Activated naive CD4-positive, alpha-beta T cell treated with anti-CD3 and anti-CD28 coated beads, Interleukin-2, amount 50 U/mL, for 24 hours (primary cell): Measurements from ENCODE around the gene EIF3J.

ENCODE experiments used
- H3K27ac Mint-ChIP-seq: one replicate; pipeline ENCODE4 v1.8.0; 2021; ENCODE audit warnings: mild to moderate bottlenecking, mixed read lengths
- H3K27me3 Mint-ChIP-seq: one replicate; pipeline ENCODE4 v1.8.0; 2021; ENCODE audit warnings: mixed read lengths
- H3K36me3 Mint-ChIP-seq: one replicate; pipeline ENCODE4 v1.8.0; 2021; ENCODE audit warnings: mixed read lengths
- H3K4me1 Mint-ChIP-seq: one replicate; pipeline ENCODE4 v1.8.0; 2021; ENCODE audit warnings: mixed read lengths
- H3K4me3 Mint-ChIP-seq: one replicate; pipeline ENCODE4 v1.8.0; 2021; ENCODE audit warnings: mild to moderate bottlenecking, mixed read lengths
- H3K9me3 Mint-ChIP-seq: one replicate; pipeline ENCODE4 v1.8.0; 2021; ENCODE audit warnings: mixed read lengths

Gene EIF3J

DNA sequence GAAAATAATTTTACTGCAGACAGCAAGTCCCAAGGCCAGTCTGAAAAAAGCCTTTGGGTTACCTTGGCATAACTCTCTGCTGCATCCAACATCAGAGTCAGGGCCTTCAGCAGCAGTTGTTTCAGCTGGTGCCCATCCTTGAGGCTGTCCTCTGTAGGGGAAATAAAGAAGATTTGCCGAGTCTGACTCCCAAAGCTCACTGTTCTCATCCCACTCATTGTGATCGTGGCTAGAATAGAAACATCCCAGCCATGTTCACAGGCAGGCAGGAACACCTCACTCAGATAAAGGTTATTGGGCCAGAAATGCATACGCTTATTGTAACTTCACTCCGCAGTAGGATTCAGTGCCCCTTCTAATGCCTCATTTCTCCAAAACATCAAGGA lies 29.2 kb downstream of the EIF3J start:
- Mint-ChIP-seq H3K9me3 (no peaks in the 10 kb centered on the region), H3K4me1 (peaks cover under 1% of the 10 kb centered on the region), H3K4me3 (no peak overlapping the region), H3K36me3 (peaks cover 14% of the 10 kb centered on the region), H3K27ac (no peak overlapping the region), H3K27me3 (no peaks in the 10 kb centered on the region)

- Mint-ChIP-seq H3K9me3 (no peaks in the 10 kb centered on the region), H3K27me3 (no peaks in the 10 kb centered on the region), H3K36me3 (peaks cover 12% of the 10 kb centered on the region), H3K4me1 (no peaks in the 10 kb centered on the region), H3K27ac (peak overlapping the region; percentile 46), H3K4me3 (no peak overlapping the region)
Observed at GRCh38 chr15:44568338-44568737, 31.4 kb downstream of the EIF3J start.

DNA sequence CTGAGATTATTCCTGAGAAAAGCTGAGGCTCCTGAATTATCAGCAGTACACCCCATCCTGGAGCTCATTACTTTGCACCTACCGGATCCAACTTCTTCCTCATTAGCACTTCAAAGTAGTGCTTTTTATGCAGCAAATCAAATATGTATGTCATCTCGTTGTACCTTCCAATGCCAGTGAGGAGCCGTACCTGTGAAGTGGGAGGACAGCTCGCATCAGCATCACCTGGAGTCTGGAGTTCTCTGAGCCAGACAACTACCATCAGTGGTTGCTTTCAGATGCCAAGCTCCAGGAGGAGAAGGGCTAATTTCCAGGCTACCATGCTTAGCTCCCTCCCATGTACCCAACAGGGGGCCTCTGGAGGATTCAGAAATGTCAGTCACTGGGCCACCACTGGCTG lies 32.4 kb downstream of the EIF3J start:
- Mint-ChIP-seq H3K9me3 (no peaks in the 10 kb centered on the region), H3K4me3 (no peak overlapping the region), H3K4me1 (peaks cover under 1% of the 10 kb centered on the region), H3K27ac (no peak overlapping the region), H3K36me3 (peaks cover 11% of the 10 kb centered on the region), H3K27me3 (no peaks in the 10 kb centered on the region)

DNA sequence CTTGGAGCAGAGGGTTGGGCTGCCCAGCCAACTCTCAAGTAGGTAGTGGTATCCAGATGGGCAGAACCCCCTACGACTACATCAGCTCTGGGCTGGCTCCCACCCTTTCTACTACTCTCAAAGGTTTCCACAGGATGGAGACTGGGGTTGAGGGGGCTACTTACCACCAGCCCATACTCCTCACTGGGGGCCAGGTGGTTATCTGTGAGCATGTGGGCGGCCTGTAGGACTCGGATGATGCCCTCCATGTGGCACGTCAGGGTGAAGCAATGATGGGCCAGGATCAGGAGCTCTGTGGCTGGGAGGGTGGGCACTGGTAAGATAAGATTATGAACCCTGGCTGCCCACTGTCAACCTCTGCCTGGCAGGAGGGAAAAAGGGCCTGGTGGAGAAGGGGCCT lies 33.4 kb downstream of the EIF3J start:
- Mint-ChIP-seq H3K4me3 (no peak overlapping the region), H3K36me3 (peaks cover 8% of the 10 kb centered on the region), H3K27me3 (no peaks in the 10 kb centered on the region), H3K4me1 (peaks cover 3% of the 10 kb centered on the region), H3K9me3 (no peaks in the 10 kb centered on the region), H3K27ac (peak overlapping the region; percentile 23)

- Mint-ChIP-seq H3K4me3 (no peak overlapping the region), H3K36me3 (no peaks in the 10 kb centered on the region), H3K4me1 (peaks cover 4% of the 10 kb centered on the region), H3K9me3 (no peaks in the 10 kb centered on the region), H3K27me3 (no peaks in the 10 kb centered on the region), H3K27ac (no peak overlapping the region)
Observed at GRCh38 chr15:44573386-44573785, 36.4 kb downstream of the EIF3J start.

DNA sequence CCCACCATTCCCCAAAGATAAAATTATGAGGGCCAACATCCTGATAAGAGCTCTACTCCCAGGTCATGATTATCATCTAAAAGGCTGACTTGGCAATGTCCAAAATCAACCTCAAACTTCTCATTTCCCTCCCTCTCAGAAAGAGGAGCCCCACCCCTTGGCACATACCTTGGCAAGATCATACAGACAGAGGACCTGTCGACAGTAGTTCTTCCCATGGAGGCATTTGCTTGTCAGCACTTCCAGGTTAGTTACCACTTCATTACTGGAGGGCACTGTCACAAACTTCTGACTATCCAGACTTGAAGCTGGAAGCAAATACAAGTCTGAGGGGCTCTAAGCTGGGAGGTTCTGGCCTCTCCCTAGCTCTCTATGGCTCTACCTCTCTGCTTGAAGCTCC lies 37.8 kb downstream of the EIF3J start:
- H3K4me3 Mint-ChIP-seq, result no peak overlapping the region
- H3K36me3 Mint-ChIP-seq, result no peaks in the 10 kb centered on the region
- peak overlapping the region; percentile 61 for H3K27ac Mint-ChIP-seq
- H3K9me3 Mint-ChIP-seq, result no peaks in the 10 kb centered on the region
- peaks cover 8% of the 10 kb centered on the region for H3K4me1 Mint-ChIP-seq
- H3K27me3 Mint-ChIP-seq, result no peaks in the 10 kb centered on the region

DNA sequence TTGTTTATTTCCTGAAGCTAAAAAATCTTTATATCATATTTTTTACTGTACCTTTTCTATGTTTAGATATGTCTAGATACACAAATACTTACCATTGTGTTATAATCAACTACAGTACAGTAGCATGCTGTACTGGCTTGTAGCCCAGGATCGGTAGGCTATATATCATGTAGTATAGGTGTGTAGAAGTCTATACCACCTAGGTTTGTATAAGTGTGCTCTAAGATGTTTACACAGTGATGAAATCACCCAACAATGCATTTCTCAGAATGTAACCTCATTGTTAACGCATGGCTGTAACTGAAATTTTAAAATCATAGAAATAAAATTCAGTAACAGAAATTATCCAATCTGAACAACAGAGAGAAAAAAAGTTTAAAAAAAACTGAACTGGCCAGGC lies 43.2 kb downstream of the EIF3J start:
- Mint-ChIP-seq H3K27ac (no peak overlapping the region), H3K9me3 (no peaks in the 10 kb centered on the region), H3K36me3 (peaks cover 9% of the 10 kb centered on the region), H3K4me3 (no peak overlapping the region), H3K27me3 (no peaks in the 10 kb centered on the region), H3K4me1 (peaks cover 20% of the 10 kb centered on the region)

GRCh38 chr15:44584162-44584749 lies 47.3 kb downstream of the EIF3J start:
- Mint-ChIP-seq H3K36me3 (peaks cover 14% of the 10 kb centered on the region), H3K27me3 (no peaks in the 10 kb centered on the region), H3K9me3 (no peaks in the 10 kb centered on the region), H3K4me1 (peaks cover 16% of the 10 kb centered on the region), H3K4me3 (no peak overlapping the region), H3K27ac (no peak overlapping the region)

- Mint-ChIP-seq H3K36me3 (peaks cover 14% of the 10 kb centered on the region), H3K4me1 (peaks cover 16% of the 10 kb centered on the region), H3K9me3 (no peaks in the 10 kb centered on the region), H3K27ac (peak overlapping the region; percentile 68), H3K27me3 (no peaks in the 10 kb centered on the region), H3K4me3 (no peak overlapping the region)
Observed at GRCh38 chr15:44585633-44586032, 48.7 kb downstream of the EIF3J start.

- H3K4me1 Mint-ChIP-seq, result peaks cover 5% of the 10 kb centered on the region
- H3K27ac Mint-ChIP-seq, result peak overlapping the region; percentile 55
- peaks cover 7% of the 10 kb centered on the region for H3K36me3 Mint-ChIP-seq
- H3K9me3 Mint-ChIP-seq, result no peaks in the 10 kb centered on the region
- H3K4me3 Mint-ChIP-seq, result no peak overlapping the region
- no peaks in the 10 kb centered on the region for H3K27me3 Mint-ChIP-seq
Observed at GRCh38 chr15:44588541-44588940, 51.6 kb downstream of the EIF3J start.

DNA sequence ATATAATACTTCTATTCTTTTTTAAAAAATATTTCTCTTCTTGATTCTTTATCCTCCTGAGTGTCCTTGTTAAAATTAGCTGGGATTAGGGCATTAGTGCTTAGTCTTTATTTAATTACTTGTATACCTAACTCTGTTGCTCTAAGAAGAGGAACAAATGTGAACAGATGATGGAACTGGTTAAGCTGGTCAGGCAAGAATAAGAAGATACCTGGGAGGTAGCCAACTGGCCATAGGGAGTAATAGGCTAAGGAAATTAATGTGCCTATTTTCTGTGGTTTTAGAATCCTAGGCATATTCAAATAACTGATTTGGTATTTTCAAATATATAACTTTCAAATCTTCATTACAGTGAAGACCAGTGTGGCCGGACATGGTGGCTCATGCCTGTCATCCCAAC lies 54.4 kb downstream of the EIF3J start:
- H3K4me3 Mint-ChIP-seq, result no peak overlapping the region
- peaks cover 2% of the 10 kb centered on the region for H3K36me3 Mint-ChIP-seq
- H3K4me1 Mint-ChIP-seq, result peaks cover 17% of the 10 kb centered on the region

GRCh38 chr15:44593042-44593736 lies 56.2 kb downstream of the EIF3J start:
- Mint-ChIP-seq H3K4me3 (no peak overlapping the region), H3K27ac (no peak overlapping the region), H3K4me1 (peaks cover 31% of the 10 kb centered on the region), H3K27me3 (no peaks in the 10 kb centered on the region), H3K9me3 (no peaks in the 10 kb centered on the region), H3K36me3 (peaks cover 2% of the 10 kb centered on the region)

More for the DNA sequence above, 54.4 kb downstream of the EIF3J start:
- no peaks in the 10 kb centered on the region for H3K27me3 Mint-ChIP-seq
- H3K27ac Mint-ChIP-seq, result peak overlapping the region; percentile 19
- no peaks in the 10 kb centered on the region for H3K9me3 Mint-ChIP-seq

GRCh38 chr15:44595246-44595645 lies 58.3 kb downstream of the EIF3J start:
- H3K9me3 Mint-ChIP-seq, result no peaks in the 10 kb centered on the region
- H3K27ac Mint-ChIP-seq, result peak overlapping the region; percentile 87
- H3K36me3 Mint-ChIP-seq, result peaks cover 3% of the 10 kb centered on the region
- no peak overlapping the region for H3K4me3 Mint-ChIP-seq
- H3K27me3 Mint-ChIP-seq, result no peaks in the 10 kb centered on the region
- peaks cover 40% of the 10 kb centered on the region for H3K4me1 Mint-ChIP-seq

DNA sequence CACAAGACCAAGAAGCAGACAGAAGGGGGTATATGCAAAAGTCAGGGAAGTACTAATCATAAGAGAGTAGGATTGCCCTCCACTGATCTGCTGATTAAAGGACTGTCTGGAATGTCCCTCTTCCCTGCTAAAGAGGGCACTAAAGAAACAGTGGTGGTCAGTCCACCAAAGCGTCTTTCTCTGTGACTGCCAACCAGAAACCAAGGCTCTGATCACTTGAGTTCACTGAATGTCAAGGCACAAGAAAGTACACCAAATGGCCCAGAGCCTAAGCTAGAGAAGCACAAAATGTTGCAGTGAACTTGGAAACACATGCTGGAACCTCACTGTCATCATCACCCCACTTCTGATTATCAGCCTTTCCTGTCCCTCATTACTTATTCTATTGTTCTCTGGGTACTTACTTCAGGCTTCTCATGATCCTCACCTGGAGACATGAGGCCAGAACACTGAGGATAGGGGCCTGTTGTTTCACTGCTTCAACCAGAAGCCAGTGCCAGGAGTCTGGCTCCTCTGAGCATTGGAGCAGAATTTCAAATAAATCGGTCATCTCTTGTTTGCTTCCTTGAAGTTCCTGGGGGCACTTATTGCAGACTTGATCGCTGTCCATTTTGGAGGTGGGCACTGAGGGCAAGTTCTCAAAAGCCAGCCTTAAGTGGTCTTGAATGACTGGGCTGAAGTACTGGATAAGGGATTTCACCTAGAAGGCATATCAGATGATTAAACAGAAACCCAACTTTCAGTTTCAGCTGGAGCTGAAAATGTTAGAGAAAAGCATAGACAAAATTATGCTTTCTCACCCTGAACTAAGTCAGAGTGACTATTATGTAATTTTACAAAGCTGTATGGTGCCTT lies 58.9 kb downstream of the EIF3J start:
- Mint-ChIP-seq H3K36me3 (peaks cover 3% of the 10 kb centered on the region), H3K4me1 (peaks cover 40% of the 10 kb centered on the region), H3K4me3 (no peak overlapping the region), H3K27me3 (no peaks in the 10 kb centered on the region), H3K27ac (peak overlapping the region; percentile 93), H3K9me3 (no peaks in the 10 kb centered on the region)

- Mint-ChIP-seq H3K9me3 (no peaks in the 10 kb centered on the region), H3K27ac (peak overlapping the region; percentile 93), H3K4me3 (peak overlapping the region; percentile 26), H3K4me1 (peaks cover 40% of the 10 kb centered on the region), H3K27me3 (no peaks in the 10 kb centered on the region), H3K36me3 (peaks cover 3% of the 10 kb centered on the region)
Observed at GRCh38 chr15:44596511-44597010, 59.6 kb downstream of the EIF3J start.

DNA sequence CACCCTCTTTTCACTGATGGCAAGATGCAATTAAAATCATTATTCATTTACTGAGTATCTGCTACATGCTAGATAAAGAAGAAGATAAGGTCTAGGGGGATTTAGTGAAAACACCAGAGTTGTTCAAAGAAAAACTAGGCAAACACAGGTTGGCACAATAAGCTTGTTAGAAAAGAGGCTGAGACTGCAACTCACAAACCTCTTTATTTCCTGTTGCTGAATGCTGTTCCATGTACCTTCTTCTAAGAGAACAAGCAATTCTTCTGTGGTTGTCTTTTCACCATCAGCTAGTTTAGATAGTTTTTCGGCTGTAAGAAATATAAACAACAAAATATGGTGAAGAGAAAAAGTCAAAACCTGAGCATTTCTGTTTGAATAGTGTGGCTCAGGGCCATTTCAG lies 61.1 kb downstream of the EIF3J start:
- no peaks in the 10 kb centered on the region for H3K27me3 Mint-ChIP-seq
- H3K36me3 Mint-ChIP-seq, result peaks cover 11% of the 10 kb centered on the region
- no peak overlapping the region for H3K4me3 Mint-ChIP-seq
- peak overlapping the region; percentile 85 for H3K27ac Mint-ChIP-seq
- no peaks in the 10 kb centered on the region for H3K9me3 Mint-ChIP-seq
- peaks cover 40% of the 10 kb centered on the region for H3K4me1 Mint-ChIP-seq
